ENCODE data around the gene SENP1. TPM values are rescaled to one million over a fixed set of nuclear protein-coding genes. Genes with fewer than 3 reads are reported as not detected.
"Not testable (repeated sequence)": the region's sequence is repeated elsewhere in the genome, so short reads cannot be mapped to it uniquely, and the experiment has no call there.

SENP1 gene
- total RNA-seq, 1 experiment from 2014 or later, result 26.7 TPM

GRCh38 chr12:48122065-48122834, 16.4 kb upstream of the SENP1 start:
- Histone ChIP-seq H3K27me3 (ENCODE audit: control insufficient read depth, insufficient read depth, low read length) (no peaks in the 10 kb centered on the region), H3K36me3 (replicated peaks; ENCODE audit: control insufficient read depth, insufficient read depth, low read length) (peaks cover 10% of the 10 kb centered on the region), H3K4me3 (ENCODE audit: insufficient read depth, low read depth, low read length) (no peak overlapping the region)
- no peak for DNase-seq

- no peak overlapping the region for H3K4me3 ChIP-seq (ENCODE audit: insufficient read depth, low read depth, low read length)
- H3K27me3 ChIP-seq (ENCODE audit: control insufficient read depth, insufficient read depth, low read length), result no peaks in the 10 kb centered on the region
- H3K36me3 ChIP-seq (replicated peaks; ENCODE audit: control insufficient read depth, insufficient read depth, low read length), result peaks cover 10% of the 10 kb centered on the region
- no peak for DNase-seq
Observed at GRCh38 chr12:48121522-48121921, 15.6 kb upstream of the SENP1 start.

DNA sequence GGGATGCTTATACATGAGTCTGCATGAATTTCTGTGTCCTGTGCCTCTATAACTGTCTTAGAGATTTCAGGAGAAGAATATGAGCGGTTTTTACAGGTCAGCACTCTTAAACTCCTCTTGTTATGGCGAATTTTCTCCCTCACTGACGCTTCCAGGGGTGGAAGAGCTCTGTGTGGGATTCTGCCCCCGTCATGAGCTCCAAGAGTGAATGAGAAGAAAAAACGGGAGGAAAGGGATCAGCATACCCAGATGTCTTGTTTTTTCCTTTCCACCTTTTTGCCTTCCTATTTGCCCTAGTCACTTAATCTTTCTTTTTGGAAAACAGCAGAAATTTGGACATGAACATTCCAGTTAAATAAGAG, 13.9 kb upstream of the SENP1 start:
- Histone ChIP-seq H3K4me3 (ENCODE audit: insufficient read depth, low read depth, low read length) (peak overlapping the region; percentile 70), H3K36me3 (replicated peaks; ENCODE audit: control insufficient read depth, insufficient read depth, low read length) (peaks cover 8% of the 10 kb centered on the region), H3K27me3 (ENCODE audit: control insufficient read depth, insufficient read depth, low read length) (no peaks in the 10 kb centered on the region; the same call in 1 of the 2 replicates)
- peak; percentile 27 for DNase-seq

DNA sequence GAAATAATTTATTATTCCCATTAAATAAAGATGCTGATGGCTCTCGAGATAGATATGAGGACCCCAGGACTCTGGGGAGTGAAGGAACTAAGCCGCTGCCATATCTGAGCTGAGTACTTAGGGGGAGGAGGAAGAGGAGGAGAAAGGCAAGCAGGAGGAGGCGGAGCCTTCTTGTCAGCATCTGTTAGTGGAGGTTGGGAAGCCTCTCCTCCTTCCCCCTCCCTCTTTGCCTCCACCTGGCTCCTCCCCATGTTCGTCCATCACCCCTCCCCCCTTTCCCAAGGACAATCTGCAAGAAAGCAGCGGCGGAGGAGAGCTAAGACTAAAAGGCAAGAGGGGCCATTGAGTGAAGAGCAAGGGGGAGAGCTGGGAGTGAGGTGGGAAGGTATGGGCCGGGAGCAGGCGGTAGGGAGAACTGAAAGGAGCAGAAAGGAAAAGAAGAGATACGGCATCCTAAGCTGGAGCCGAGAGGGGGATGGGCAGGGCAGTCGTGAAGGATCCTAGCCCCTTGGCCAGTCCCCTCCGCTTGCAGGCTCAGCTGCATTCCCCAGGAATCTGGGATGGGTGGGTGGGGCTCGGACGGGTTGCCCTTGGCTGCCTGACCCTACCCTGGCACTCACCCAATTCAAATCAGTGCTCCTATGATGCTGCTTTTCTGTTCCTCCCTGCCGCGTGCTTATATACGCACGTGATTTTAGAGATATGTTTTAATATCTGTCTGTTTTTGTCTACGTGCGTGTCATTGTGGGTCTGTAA, 13.4 kb upstream of the SENP1 start, which contains the start of gene PFKM:
TSS of gene PFKM (plus strand) at position 287 of the 756 bp plus-strand sequence. CDS start 3,411 bp downstream, outside the sequence.
- Histone ChIP-seq H3K27me3 (ENCODE audit: control insufficient read depth, insufficient read depth, low read length) (no peaks in the 10 kb centered on the region; the same call in 1 of the 2 replicates), H3K4me3 (ENCODE audit: insufficient read depth, low read depth, low read length) (peak within 1 kb of the TSS; percentile 70), H3K36me3 (replicated peaks; ENCODE audit: control insufficient read depth, insufficient read depth, low read length) (peaks cover 8% of the 10 kb centered on the region)
- peak; percentile 90 for DNase-seq

DNA sequence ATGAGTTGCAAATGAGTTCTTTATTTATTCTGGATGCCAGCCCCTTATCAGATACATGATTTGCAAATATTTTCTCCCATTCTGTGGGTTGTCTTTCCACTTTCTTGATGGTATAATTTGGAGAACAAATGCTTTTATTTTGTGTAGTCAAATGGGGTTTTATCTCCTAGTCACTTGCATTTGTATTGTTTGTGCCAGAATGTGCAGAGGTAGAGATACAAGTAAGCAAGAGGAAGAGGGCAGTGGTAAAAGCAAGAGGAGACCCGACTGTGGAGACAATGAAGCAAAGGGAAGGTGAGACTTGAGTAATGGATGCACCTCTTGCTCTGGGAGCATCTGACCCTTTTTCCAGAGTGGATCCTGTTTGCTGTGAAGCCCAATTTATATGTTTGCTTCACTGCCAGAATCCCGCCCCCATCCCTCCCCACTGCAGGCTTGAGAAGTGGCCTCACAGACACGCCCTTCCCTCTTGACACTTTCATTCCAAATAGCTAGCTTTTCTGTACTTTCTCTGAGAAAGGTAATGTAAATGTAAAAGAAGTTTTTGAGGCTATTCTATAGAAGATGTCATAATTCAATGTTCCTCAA, 12.5 kb upstream of the SENP1 start:
- no peak overlapping the region for H3K4me3 ChIP-seq (ENCODE audit: insufficient read depth, low read depth, low read length)
- H3K27me3 ChIP-seq (ENCODE audit: control insufficient read depth, insufficient read depth, low read length), result no peaks in the 10 kb centered on the region; the same call in 1 of the 2 replicates
- peak; percentile 16 for DNase-seq
- peaks cover 6% of the 10 kb centered on the region for H3K36me3 ChIP-seq (replicated peaks; ENCODE audit: control insufficient read depth, insufficient read depth, low read length)

- Histone ChIP-seq H3K4me3 (ENCODE audit: insufficient read depth, low read depth, low read length) (no peak overlapping the region), H3K36me3 (replicated peaks; ENCODE audit: control insufficient read depth, insufficient read depth, low read length) (no peaks in the 10 kb centered on the region), H3K27me3 (ENCODE audit: control insufficient read depth, insufficient read depth, low read length) (no peaks in the 10 kb centered on the region; the same call in 1 of the 2 replicates)
- no peak for DNase-seq
Observed at GRCh38 chr12:48115957-48116356, 10.1 kb upstream of the SENP1 start.

DNA sequence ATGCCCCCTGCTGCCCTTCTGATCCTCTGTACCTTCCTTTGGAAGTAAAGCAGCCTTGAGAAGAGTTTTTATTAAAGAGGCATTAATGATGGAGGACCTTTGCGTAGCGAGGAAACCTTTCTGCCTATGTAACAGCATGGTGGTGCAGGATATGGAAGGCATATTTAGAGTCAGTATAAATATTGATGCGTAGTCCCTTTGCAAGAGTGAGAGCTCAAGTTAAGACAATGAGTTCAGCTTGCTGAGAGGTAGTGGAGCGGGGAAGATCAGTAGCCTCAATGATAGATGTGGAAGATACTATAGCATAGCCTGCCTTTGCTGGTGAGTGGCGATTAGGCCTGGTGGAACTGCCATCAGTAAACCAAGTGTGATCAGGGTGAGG, 5.4 kb upstream of the SENP1 start:
- DNase-seq; H3K4me3 ChIP-seq (ENCODE audit: insufficient read depth, low read depth, low read length); H3K27me3 ChIP-seq (ENCODE audit: control insufficient read depth, insufficient read depth, low read length); H3K36me3 ChIP-seq (replicated peaks; ENCODE audit: control insufficient read depth, insufficient read depth, low read length): not testable (repeated sequence)

DNA sequence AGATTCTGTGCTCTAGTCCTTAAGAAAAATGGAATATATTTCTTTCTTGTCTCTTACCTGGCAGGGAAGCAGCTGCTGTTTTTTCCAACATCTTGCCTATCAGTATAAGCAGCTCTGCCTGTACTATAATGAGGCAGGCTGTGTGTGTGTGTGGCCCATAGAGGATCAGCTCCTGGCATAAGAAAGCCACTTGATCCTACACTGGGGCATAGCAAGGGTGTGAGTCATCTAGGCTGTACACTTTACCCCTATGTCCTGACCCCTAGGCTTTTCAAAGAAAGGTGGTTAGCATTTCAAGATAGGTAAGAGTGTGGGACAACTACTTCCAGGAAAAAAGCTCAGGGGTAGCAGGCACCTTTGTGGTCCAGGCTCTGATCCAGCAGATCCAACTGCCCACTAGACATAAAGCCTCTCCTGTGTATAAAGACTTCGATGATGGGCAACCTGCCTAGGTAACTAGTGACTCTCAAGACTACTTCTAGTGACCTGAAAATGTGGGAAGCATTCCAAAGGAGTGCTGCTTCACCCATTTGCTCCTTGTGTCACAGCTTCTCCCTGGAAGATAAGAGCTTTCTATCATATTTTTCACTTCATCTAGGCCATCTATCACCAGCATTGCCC, 4.9 kb upstream of the SENP1 start:
- no peaks in the 10 kb centered on the region for H3K36me3 ChIP-seq (replicated peaks; ENCODE audit: control insufficient read depth, insufficient read depth, low read length)
- DNase-seq, result no peak
- H3K4me3 ChIP-seq (ENCODE audit: insufficient read depth, low read depth, low read length), result no peak overlapping the region
- H3K27me3 ChIP-seq (ENCODE audit: control insufficient read depth, insufficient read depth, low read length), result peaks cover 1% of the 10 kb centered on the region

GRCh38 chr12:48109424-48109823, 3.5 kb upstream of the SENP1 start:
- no peak for DNase-seq
- no peaks in the 10 kb centered on the region for H3K36me3 ChIP-seq (replicated peaks; ENCODE audit: control insufficient read depth, insufficient read depth, low read length)
- peaks cover 1% of the 10 kb centered on the region; the same call in 1 of the 2 replicates for H3K27me3 ChIP-seq (ENCODE audit: control insufficient read depth, insufficient read depth, low read length)
- no peak overlapping the region for H3K4me3 ChIP-seq (ENCODE audit: insufficient read depth, low read depth, low read length)

- Histone ChIP-seq H3K36me3 (replicated peaks; ENCODE audit: control insufficient read depth, insufficient read depth, low read length) (no peaks in the 10 kb centered on the region), H3K27me3 (ENCODE audit: control insufficient read depth, insufficient read depth, low read length) (peaks cover 1% of the 10 kb centered on the region; the same call in 1 of the 2 replicates), H3K4me3 (ENCODE audit: insufficient read depth, low read depth, low read length) (peak overlapping the region; percentile 71; the same call in 1 of the 2 replicates)
- DNase-seq, result no peak
Observed at GRCh38 chr12:48106681-48107613, 1.1 kb upstream of the SENP1 start.

- H3K4me3 ChIP-seq (ENCODE audit: insufficient read depth, low read depth, low read length), result peak overlapping the region; percentile 71
- H3K27me3 ChIP-seq (ENCODE audit: control insufficient read depth, insufficient read depth, low read length), result peaks cover 1% of the 10 kb centered on the region; the same call in 1 of the 2 replicates
- no peak for DNase-seq
- H3K36me3 ChIP-seq (replicated peaks; ENCODE audit: control insufficient read depth, insufficient read depth, low read length), result no peaks in the 10 kb centered on the region
Observed at GRCh38 chr12:48105321-48105866, 485 bp downstream of the SENP1 start.

GRCh38 chr12:48104531-48104930, 1.3 kb downstream of the SENP1 start:
- Histone ChIP-seq H3K36me3 (replicated peaks; ENCODE audit: control insufficient read depth, insufficient read depth, low read length) (no peaks in the 10 kb centered on the region; the same call in 1 of the 2 replicates), H3K27me3 (ENCODE audit: control insufficient read depth, insufficient read depth, low read length) (peaks cover 1% of the 10 kb centered on the region; the same call in 1 of the 2 replicates), H3K4me3 (ENCODE audit: insufficient read depth, low read depth, low read length) (no peak overlapping the region; the same call in 1 of the 2 replicates)
- DNase-seq, result peak; percentile 8

DNA sequence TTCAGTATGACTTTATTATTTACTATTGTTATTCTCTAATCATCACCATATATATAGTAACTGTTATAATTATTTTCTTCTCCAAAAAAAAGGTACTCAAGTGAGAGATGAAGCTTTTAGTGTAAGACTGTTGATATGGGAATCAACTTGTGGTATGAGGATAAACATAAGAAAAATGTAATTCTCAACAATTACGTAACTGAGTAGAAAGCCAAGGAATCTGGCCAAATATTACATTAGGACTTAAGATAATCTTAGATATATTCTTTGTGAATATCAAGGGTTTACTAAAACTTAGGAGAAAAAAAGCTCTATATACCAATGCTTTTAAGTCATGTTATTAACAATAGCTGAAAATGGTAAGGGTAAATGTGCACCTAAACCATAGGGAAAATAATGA, 13.3 kb downstream of the SENP1 start:
- no peak for DNase-seq
- no peak overlapping the region for H3K4me3 ChIP-seq (ENCODE audit: insufficient read depth, low read depth, low read length)
- H3K27me3 ChIP-seq (ENCODE audit: control insufficient read depth, insufficient read depth, low read length), result no peaks in the 10 kb centered on the region
- H3K36me3 ChIP-seq (replicated peaks; ENCODE audit: control insufficient read depth, insufficient read depth, low read length), result peaks cover 3% of the 10 kb centered on the region; the same call in 1 of the 2 replicates

All from H7 (cell line).